GM13976 (cell line): ENCODE results near the gene NALCN.

ENCODE experiments used
- DNase-seq: peaks from one replicate; pipeline ENCODE4 v3.0.0; 2012; ENCODE audit warnings: low spot score
- in situ Hi-C: fragments of 300-500 bp; cut with MboI; formaldehyde crosslinking; loops from one replicate; pipeline ENCODE4 v1.12.0; 2022; ENCODE audit warnings: low sequenced_read_pairs, mixed read lengths, inconsistent platforms; ENCODE audit not compliant: unreplicated experiment
- TF ChIP-seq, protein P1 (sequence below): IDR thresholded peaks from 2 replicates; pipeline ENCODE4 v1.5.1; 2012; ENCODE audit warnings: borderline replicate concordance, mild to moderate bottlenecking; ENCODE audit not compliant: insufficient read depth; ENCODE audit errors: extremely low read depth, missing control alignments, control extremely low read depth

NALCN gene

DNA sequence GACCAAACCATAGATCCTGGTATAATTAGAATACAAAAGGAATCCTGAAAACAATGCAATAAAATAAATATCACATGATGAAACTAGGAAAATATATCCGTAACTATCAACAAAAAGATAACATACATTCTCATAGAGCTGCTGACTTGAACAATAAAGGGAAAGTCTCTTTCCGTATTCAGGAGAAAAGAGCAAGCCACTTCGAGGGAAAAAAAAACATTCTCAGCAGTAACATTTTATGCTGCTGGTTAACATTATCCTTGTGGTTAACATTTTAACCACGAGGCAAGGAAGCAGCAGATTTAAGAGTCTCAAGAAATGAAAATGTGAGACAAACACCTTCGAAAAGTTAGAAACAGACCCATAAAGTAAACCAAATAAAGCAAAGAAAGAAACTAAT lies 25.8 kb downstream of the NALCN start:
- in situ Hi-C loops, result no loop called here
- DNase-seq, result no peak
- TF ChIP-seq, protein P1, sequence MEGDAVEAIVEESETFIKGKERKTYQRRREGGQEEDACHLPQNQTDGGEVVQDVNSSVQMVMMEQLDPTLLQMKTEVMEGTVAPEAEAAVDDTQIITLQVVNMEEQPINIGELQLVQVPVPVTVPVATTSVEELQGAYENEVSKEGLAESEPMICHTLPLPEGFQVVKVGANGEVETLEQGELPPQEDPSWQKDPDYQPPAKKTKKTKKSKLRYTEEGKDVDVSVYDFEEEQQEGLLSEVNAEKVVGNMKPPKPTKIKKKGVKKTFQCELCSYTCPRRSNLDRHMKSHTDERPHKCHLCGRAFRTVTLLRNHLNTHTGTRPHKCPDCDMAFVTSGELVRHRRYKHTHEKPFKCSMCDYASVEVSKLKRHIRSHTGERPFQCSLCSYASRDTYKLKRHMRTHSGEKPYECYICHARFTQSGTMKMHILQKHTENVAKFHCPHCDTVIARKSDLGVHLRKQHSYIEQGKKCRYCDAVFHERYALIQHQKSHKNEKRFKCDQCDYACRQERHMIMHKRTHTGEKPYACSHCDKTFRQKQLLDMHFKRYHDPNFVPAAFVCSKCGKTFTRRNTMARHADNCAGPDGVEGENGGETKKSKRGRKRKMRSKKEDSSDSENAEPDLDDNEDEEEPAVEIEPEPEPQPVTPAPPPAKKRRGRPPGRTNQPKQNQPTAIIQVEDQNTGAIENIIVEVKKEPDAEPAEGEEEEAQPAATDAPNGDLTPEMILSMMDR, result no peak

DNA sequence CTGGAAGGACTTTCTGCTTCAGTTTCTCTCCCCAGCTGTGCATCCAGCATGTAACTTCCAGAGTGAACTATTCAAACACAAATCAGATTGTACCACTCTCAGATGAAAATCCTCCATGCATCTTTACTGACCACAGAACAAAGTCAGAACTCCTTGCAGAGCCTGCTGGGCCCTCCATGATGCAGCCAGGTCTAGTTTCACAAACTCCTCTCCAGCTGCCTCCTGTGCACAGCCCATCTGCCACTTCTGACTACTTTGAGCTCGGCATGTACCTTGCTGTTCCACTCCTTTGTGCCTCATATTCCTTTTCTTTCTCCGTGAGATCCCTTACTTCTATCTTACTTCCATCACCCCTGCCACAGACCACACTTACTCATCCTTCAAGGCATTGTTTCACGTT lies 31.4 kb downstream of the NALCN start:
- TF ChIP-seq, protein P1, result no peak
- no peak for DNase-seq
- in situ Hi-C loops, result no loop called here

DNA sequence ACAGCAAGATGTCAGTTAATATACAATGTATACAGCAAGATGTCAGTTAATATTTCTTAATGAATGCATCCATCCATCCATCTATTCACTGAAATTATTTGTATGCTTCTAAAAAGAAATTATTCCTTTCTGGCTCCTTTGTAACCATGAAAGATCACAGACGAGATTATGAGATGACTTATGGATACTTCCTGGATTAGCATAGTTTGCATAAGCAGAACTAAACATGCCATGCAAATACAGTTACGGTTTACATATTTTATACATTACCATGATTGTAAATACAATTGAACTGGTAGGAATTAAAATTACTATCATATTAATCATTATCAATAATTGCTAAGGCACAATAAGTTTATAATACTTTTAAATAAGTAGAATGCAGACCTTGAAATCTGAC lies 32.7 kb downstream of the NALCN start:
- TF ChIP-seq, protein P1, result no peak
- in situ Hi-C loops, result no loop called here
- DNase-seq, result no peak

DNA sequence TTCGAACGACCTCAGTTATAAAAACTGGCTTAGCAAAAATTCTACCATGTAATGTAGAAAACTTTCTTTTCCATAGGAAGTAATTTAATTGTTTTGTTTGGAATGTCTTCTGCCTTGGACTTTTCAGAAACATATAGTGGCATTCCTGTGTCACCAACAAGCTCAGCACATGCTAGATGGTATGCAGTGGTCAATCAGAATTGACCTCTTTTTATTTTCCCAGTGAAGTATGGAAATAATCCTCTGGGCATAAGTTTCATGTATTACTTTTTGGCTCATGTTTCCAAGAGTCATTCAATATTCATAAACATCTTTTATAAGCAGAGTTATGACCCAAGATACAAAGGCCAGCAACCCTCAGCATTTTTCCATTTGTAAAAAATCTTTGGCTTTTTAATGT lies 33.6 kb downstream of the NALCN start:
- TF ChIP-seq, protein P1, result no peak
- no peak for DNase-seq
- in situ Hi-C loops, result no loop called here

DNA sequence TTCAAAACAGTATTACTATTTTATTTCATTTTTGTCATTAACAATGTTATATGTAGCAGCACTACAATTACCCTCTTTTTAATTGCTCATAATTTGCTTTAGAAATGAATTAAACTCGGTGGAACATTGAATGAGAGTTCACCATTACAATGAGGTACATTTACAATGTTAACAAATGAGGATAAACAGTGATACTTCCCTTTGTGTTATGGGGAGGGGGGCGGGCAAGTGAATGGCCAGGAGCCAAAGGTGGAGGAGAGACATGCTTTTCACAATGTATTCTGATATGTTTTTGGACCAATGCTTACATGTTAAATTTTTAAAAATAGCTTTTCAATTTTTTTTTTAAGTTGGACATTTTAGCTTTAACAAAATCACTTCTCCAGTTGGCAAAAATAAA lies 34.2 kb downstream of the NALCN start:
- no peak for DNase-seq
- TF ChIP-seq, protein P1, result no peak
- in situ Hi-C loops, result no loop called here

DNA sequence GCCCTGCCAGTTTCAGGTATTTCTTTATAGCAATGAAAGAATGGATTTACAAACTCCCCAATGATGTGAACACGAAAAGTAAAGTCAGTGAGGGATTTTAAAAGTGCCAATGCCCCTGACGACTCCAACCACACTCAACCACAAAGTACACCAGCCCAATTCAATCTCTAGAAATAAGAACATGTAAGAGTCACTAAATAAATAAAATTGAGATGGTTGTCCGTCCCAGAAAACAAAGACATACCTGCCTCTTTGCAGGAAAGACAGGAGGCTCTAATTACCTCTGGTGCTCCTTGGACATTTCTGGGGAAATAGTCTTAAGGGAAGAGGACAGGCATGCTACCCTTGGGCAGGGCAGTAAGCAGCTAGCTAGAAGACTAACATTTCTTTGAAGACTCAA lies 55.8 kb downstream of the NALCN start:
- TF ChIP-seq, protein P1, result no peak
- in situ Hi-C loops, result no loop called here
- no peak for DNase-seq

DNA sequence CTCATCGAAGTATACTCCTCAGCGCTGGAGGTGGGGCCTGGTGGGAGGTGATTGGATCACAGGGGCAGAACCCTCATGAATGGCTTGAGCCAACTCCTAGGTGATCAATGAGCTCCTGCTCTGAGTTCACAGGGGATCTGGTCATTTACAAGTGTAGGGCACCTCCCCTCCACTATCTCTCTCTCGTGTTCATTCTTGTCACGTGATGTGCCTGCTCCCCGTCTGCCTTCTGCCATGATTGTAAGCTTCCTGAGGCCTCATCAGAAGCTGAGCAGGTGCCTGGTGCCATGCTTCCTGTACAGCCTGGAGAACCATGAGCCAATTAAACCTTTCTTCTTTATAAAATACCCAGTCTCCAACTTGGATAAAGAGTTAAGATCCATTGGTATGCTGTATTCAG lies 61.4 kb downstream of the NALCN start:
- TF ChIP-seq, protein P1, result no peak
- DNase-seq, result no peak
- in situ Hi-C loops, result no loop called here
